CD14-positive monocyte (primary cell): ENCODE results near the gene TEPSIN. TPM values are rescaled to one million over a fixed set of nuclear protein-coding genes. Genes with fewer than 3 reads are reported as not detected.

Experiments used
- DNase-seq, 3 donors: peaks; one replicate each; pipeline ENCODE4 v3.0.0-alpha.2; 2011 to 2022
- H2AFZ ChIP-seq: 2 replicates; pipeline ENCODE4 v1.6.0; 2012; ENCODE audit warnings: mild to moderate bottlenecking, low read depth, low read length, inconsistent platforms; ENCODE audit not compliant: insufficient read depth, poor library complexity, severe bottlenecking
- H3K27ac ChIP-seq, 2 donors: 1 replicate in 1 of 2; 2 replicates in 1 of 2; pipeline ENCODE4 v1.5.1; 2012 to 2013; ENCODE audit warnings: low read length in 2 of 2, control low read depth in 1 of 2, inconsistent platforms in 1 of 2, low read depth in 1 of 2, mild to moderate bottlenecking in 1 of 2
- H3K27me3 ChIP-seq, 2 donors: one replicate each; pipeline versions ENCODE4 v1.6.0 to v1.6.1; 2011 to 2013; ENCODE audit warnings: low read length in 2 of 2; ENCODE audit not compliant: control insufficient read depth in 2 of 2, insufficient read depth in 2 of 2
- H3K36me3 ChIP-seq, 2 donors: replicated peaks in 1 of 2; 1 replicate in 1 of 2; 2 replicates in 1 of 2; pipeline versions ENCODE4 v1.5.1 to v1.6.1; 2012 to 2013; ENCODE audit warnings: low read length in 2 of 2, control low read depth in 1 of 2, inconsistent platforms in 1 of 2, mild to moderate bottlenecking in 1 of 2; ENCODE audit not compliant: insufficient read depth in 2 of 2, control insufficient read depth in 1 of 2
- H3K4me1 ChIP-seq, 2 donors: 1 replicate in 1 of 2; 2 replicates in 1 of 2; pipeline versions ENCODE4 v1.5.1 to v1.6.1; 2012 to 2013; ENCODE audit warnings: low read length in 2 of 2, control low read depth in 1 of 2, inconsistent platforms in 1 of 2, mild to moderate bottlenecking in 1 of 2, moderate library complexity in 1 of 2; ENCODE audit not compliant: insufficient read depth in 2 of 2, control insufficient read depth in 1 of 2
- H3K4me2 ChIP-seq: replicated peaks from 2 replicates; pipeline ENCODE3; 2012; ENCODE audit warnings: low read length, moderate library complexity, mild to moderate bottlenecking; ENCODE audit not compliant: poor library complexity, severe bottlenecking; ENCODE audit errors: extremely low read depth
- H3K4me3 ChIP-seq, 3 experiments: fragments of 200-600 bp in 1 of 3; sonication (generic) in 1 of 3; replicated peaks in 1 of 3; 1 replicate in 2 of 3; 2 replicates in 1 of 3; pipeline ENCODE4 v1.5.1; 2011 to 2013; ENCODE audit warnings: low read length in 3 of 3, mild to moderate bottlenecking in 3 of 3, control low read depth in 2 of 3, low read depth in 2 of 3, inconsistent platforms in 1 of 3, moderate library complexity in 1 of 3
- H3K79me2 ChIP-seq: 2 replicates; pipeline ENCODE4 v1.6.0; 2012; ENCODE audit warnings: mild to moderate bottlenecking, control low read depth, inconsistent platforms, low read length, moderate library complexity; ENCODE audit not compliant: insufficient read depth
- H3K9ac ChIP-seq: 2 replicates; pipeline ENCODE4 v1.6.0; 2017; ENCODE audit warnings: low read length, mild to moderate bottlenecking; ENCODE audit not compliant: insufficient read depth, poor library complexity, severe bottlenecking
- H3K9me3 ChIP-seq, 2 donors: replicated peaks in 1 of 2; 1 replicate in 1 of 2; 2 replicates in 1 of 2; pipeline versions ENCODE4 v1.5.1 to v1.6.1; 2012 to 2013; ENCODE audit warnings: low read length in 2 of 2, control low read depth in 1 of 2; ENCODE audit not compliant: control insufficient read depth in 1 of 2, insufficient read depth in 1 of 2
- H4K20me1 ChIP-seq: 2 replicates; pipeline ENCODE4 v1.6.0; 2012; ENCODE audit warnings: mild to moderate bottlenecking, low read length, control low read depth, moderate library complexity; ENCODE audit not compliant: insufficient read depth
- H3K27ac Mint-ChIP-seq, 7 donors: one replicate each; pipeline ENCODE4 v1.8.0; 2020; ENCODE audit warnings: mild to moderate bottlenecking in 7 of 7, mixed read lengths in 7 of 7, moderate library complexity in 6 of 7, inconsistent platforms in 2 of 7
- H3K27me3 Mint-ChIP-seq, 3 donors: one replicate each; pipeline ENCODE4 v1.8.0; 2021 to 2022; ENCODE audit warnings: low read depth in 3 of 3, mild to moderate bottlenecking in 3 of 3, mixed read lengths in 3 of 3, moderate library complexity in 3 of 3, inconsistent platforms in 1 of 3
- H3K36me3 Mint-ChIP-seq, 2 donors: one replicate each; pipeline ENCODE4 v1.8.0; 2020; ENCODE audit warnings: mixed read lengths in 2 of 2, inconsistent platforms in 1 of 2, mild to moderate bottlenecking in 1 of 2
- H3K4me1 Mint-ChIP-seq: one replicate; pipeline ENCODE4 v1.8.0; 2020; ENCODE audit warnings: mild to moderate bottlenecking, mixed read lengths
- H3K4me3 Mint-ChIP-seq, 2 donors: one replicate each; pipeline ENCODE4 v1.8.0; 2020; ENCODE audit warnings: mild to moderate bottlenecking in 2 of 2, mixed read lengths in 2 of 2, moderate library complexity in 1 of 2
- H3K9me3 Mint-ChIP-seq, 7 donors: one replicate each; pipeline ENCODE4 v1.8.0; 2020 to 2022; ENCODE audit warnings: mixed read lengths in 7 of 7, mild to moderate bottlenecking in 6 of 7, moderate library complexity in 6 of 7, inconsistent platforms in 2 of 7
- CTCF ChIP-seq: fragments of 200-600 bp; IDR thresholded peaks from one replicate; pipeline ENCODE4 v1.8.0; 2022; ENCODE audit warnings: antibody characterized with exemption, mild to moderate bottlenecking
- WGBS: methylation state at CpG from one replicate; pipeline ENCODE4 v1.1.5; 2013; ENCODE audit warnings: missing lambda C conversion rate; ENCODE audit not compliant: insufficient coverage; 5-methylcytosine and 5-hydroxymethylcytosine counted together
- intact Hi-C, 2 donors: fragments of 100-400 bp; cut with micrococcal nuclease; formaldehyde crosslinking; loops; one replicate each; pipeline versions ENCODE4 v1.15.0 to v1.15.1; 2023
- polyA plus RNA-seq, 3 donors: library from polyadenylated mRNA; depleted of rRNA in 1 of 3; unstranded in 2 of 3; stranded (reverse) in 1 of 3; fragments of 300-500 nt in 2 of 3; fragments of >200 nt in 1 of 3; fragmentation: Illumina TruSeq in 2 of 3; gene quantifications; 1 replicate in 2 of 3; 2 replicates in 1 of 3; pipeline ENCODE4 v1.2.3, GENCODE V29; 2012 to 2021

TEPSIN gene
- polyA plus RNA-seq, 3 donors, result 3.4 to 136 (median 4.5) TPM

GRCh38 chr17:81251094-81251708, 12.3 kb upstream of the TEPSIN start:
- intact Hi-C loops, result loop anchor here (1.0 to 5.0 kb wide), 2 partner anchors 349 to 351 kb away; no protein-coding TSS in a partner anchor
- H4K20me1 ChIP-seq, result peaks cover 80% of the 10 kb centered on the region
- H3K27ac ChIP-seq, result no peak overlapping the region
- Mint-ChIP-seq H3K4me1 (peaks cover 23% of the 10 kb centered on the region), H3K27me3 (no peaks in the 10 kb centered on the region), H3K4me3 (no peak overlapping the region), H3K27ac (no peak overlapping the region), H3K36me3 (peaks cover 49 to 73% of the 10 kb centered on the region in 2 donors), H3K9me3 (peaks cover 0 to 5% (median 0%) of the 10 kb centered on the region in 7 donors)
- no peak for TF ChIP-seq CTCF
- H3K9me3 ChIP-seq, result no peaks in the 10 kb centered on the region
- no peak overlapping the region for H3K4me3 ChIP-seq
- H3K79me2 ChIP-seq, result peaks cover 22% of the 10 kb centered on the region
- no peak overlapping the region for H3K4me2 ChIP-seq
- H3K36me3 ChIP-seq, result peaks cover 50 to 64% of the 10 kb centered on the region in 2 donors
- no peak overlapping the region for H2AFZ ChIP-seq
- H3K9ac ChIP-seq, result no peak overlapping the region
- H3K4me1 ChIP-seq, result peaks cover 17 to 19% of the 10 kb centered on the region in 2 donors
- H3K27me3 ChIP-seq, result no peaks in the 10 kb centered on the region
- WGBS, result 94% methylated on average over 21 of the region's 25 CpGs
- no peak for DNase-seq

DNA sequence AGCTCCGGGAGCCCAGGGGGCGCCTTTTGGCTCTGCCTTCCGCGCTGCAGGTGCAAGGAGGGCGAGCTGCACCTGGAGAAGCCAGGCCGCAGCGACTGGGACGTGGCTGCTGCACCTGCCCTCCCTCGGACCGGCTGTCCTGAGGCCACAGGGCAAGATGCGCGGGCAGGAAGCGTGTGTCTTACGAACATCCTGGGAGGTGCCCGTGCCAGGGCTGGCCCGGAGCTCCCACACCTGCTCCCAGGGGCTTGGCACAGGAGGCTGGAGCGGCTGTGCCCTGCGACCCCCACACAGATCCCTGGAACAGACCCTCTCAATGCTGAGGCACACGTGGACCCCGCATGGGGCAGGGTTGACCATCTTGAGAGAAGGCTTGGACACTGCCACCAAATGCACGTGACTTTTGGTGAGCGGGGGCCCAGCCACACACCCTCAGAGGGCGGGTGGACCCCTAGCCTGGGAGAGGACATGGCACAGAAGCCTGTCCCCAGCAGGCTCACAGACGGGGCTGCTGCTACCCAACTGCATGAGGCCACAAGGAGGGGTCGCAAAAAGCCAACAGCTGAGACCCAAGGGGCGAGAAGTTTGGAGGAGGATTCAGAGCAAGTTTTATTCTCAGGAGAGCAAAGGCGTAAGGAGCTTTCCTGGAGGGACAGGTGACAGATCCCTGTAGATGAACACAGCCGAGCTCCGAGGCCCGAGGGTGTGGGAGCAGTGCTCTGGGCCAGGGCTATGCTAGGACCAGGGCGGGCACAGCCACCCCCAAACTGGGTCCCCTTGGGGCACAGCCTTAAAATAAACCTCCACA, 11.6 kb upstream of the TEPSIN start:
- 97% methylated on average over 31 of the region's 31 CpGs for WGBS
- H3K4me3 ChIP-seq, result no peak overlapping the region
- H3K9me3 Mint-ChIP-seq, result peaks cover 0 to 5% (median 0%) of the 10 kb centered on the region in 7 donors
- peaks cover 50 to 74% of the 10 kb centered on the region in 2 donors for H3K36me3 Mint-ChIP-seq
- no peak for DNase-seq
- no peaks in the 10 kb centered on the region for H3K27me3 ChIP-seq
- intact Hi-C loops, result loop anchor here (1.0 to 5.0 kb wide), 2 partner anchors 350 to 352 kb away; no protein-coding TSS in a partner anchor
- H3K4me2 ChIP-seq, result no peak overlapping the region
- no peak overlapping the region for H3K9ac ChIP-seq
- no peak overlapping the region for H3K27ac Mint-ChIP-seq
- no peaks in the 10 kb centered on the region for H3K27me3 Mint-ChIP-seq
- H4K20me1 ChIP-seq, result peaks cover 79% of the 10 kb centered on the region
- H3K36me3 ChIP-seq, result peaks cover 58 to 69% of the 10 kb centered on the region in 2 donors
- no peak overlapping the region for H2AFZ ChIP-seq
- H3K9me3 ChIP-seq, result no peaks in the 10 kb centered on the region
- H3K4me3 Mint-ChIP-seq, result no peak overlapping the region
- peaks cover 22% of the 10 kb centered on the region for H3K79me2 ChIP-seq
- no peak for TF ChIP-seq CTCF
- H3K4me1 Mint-ChIP-seq, result peaks cover 17% of the 10 kb centered on the region
- peaks cover 11 to 12% of the 10 kb centered on the region in 2 donors for H3K4me1 ChIP-seq
- H3K27ac ChIP-seq, result no peak overlapping the region
